DOHH2 (cell line): Measurements from ENCODE around the gene PLA2G12A.

Source experiments
- H3F3A ChIP-seq: fragments of 200-600 bp; sonication (generic), shearing (Covaris generic); 2 replicates; pipeline ENCODE4 v1.6.0; 2016; ENCODE audit warnings: antibody characterized with exemption, mild to moderate bottlenecking; ENCODE audit not compliant: control insufficient read depth, insufficient read depth
- H3K27ac ChIP-seq: fragments of 200-600 bp; sonication (generic); 2 replicates; pipeline ENCODE4 v1.5.1; 2014; ENCODE audit warnings: low read depth, mild to moderate bottlenecking, low read length, moderate library complexity
- H3K27me3 ChIP-seq: fragments of 200-600 bp; sonication (generic); 2 replicates; pipeline ENCODE4 v1.6.1; 2014; ENCODE audit warnings: mild to moderate bottlenecking, low read length, mixed read lengths; ENCODE audit not compliant: control insufficient read depth
- H3K36me3 ChIP-seq: fragments of 200-600 bp; sonication (generic); 2 replicates; pipeline ENCODE4 v1.6.1; 2014; ENCODE audit warnings: mild to moderate bottlenecking, low read length, moderate library complexity, mixed read lengths; ENCODE audit not compliant: control insufficient read depth
- H3K4me1 ChIP-seq: fragments of 200-600 bp; sonication (generic); 2 replicates; pipeline ENCODE4 v1.6.1; 2014; ENCODE audit warnings: mild to moderate bottlenecking, low read length, mixed read lengths; ENCODE audit not compliant: control insufficient read depth
- H3K4me2 ChIP-seq: fragments of 200-600 bp; sonication (generic); 2 replicates; pipeline ENCODE4 v1.6.0; 2014; ENCODE audit warnings: mild to moderate bottlenecking, low read length, moderate library complexity
- H3K4me3 ChIP-seq: fragments of 200-600 bp; sonication (generic); 2 replicates; pipeline ENCODE4 v1.5.1; 2014; ENCODE audit warnings: mild to moderate bottlenecking, low read length, mixed read lengths
- H3K79me2 ChIP-seq: fragments of 200-600 bp; sonication (generic); 2 replicates; pipeline ENCODE4 v1.6.1; 2014; ENCODE audit warnings: mild to moderate bottlenecking, low read length, mixed read lengths; ENCODE audit not compliant: control insufficient read depth
- H3K9me2 ChIP-seq: fragments of 200-600 bp; sonication (generic); replicated peaks from 2 replicates; pipeline ENCODE4 v1.6.1; 2014; ENCODE audit warnings: mild to moderate bottlenecking, low read length, mixed read lengths; ENCODE audit not compliant: control insufficient read depth
- H3K9me3 ChIP-seq: fragments of 200-600 bp; sonication (generic); 2 replicates; pipeline ENCODE4 v1.6.1; 2014; ENCODE audit warnings: antibody characterized with exemption, low read length, mixed read lengths; ENCODE audit not compliant: control insufficient read depth, insufficient read depth
- H4K20me1 ChIP-seq: fragments of 200-600 bp; sonication (generic); 2 replicates; pipeline ENCODE4 v1.6.0; 2014; ENCODE audit warnings: low read depth, mild to moderate bottlenecking, antibody characterized with exemption, low read length, moderate library complexity; ENCODE audit not compliant: control insufficient read depth, insufficient read depth
- CTCF ChIP-seq: fragments of 200-600 bp; sonication (generic); IDR thresholded peaks from one replicate; pipeline ENCODE4 v1.5.1; 2014; ENCODE audit warnings: antibody characterized with exemption, mild to moderate bottlenecking, low read depth, low read length; ENCODE audit not compliant: poor library complexity, severe bottlenecking
- EZH2phosphoT487 ChIP-seq: fragments of 200-600 bp; sonication (generic); IDR thresholded peaks from 2 replicates; pipeline ENCODE4 v1.6.1; 2017; ENCODE audit warnings: borderline replicate concordance, mild to moderate bottlenecking, antibody characterized with exemption, low read length, moderate library complexity, mixed read lengths

Gene PLA2G12A

GRCh38 chr4:109703664-109704361 is 26.1 kb downstream of the PLA2G12A start:
- Histone ChIP-seq H3F3A (peaks cover 6% of the 10 kb centered on the region; the same call in 1 of the 2 replicates), H4K20me1 (no peaks in the 10 kb centered on the region), H3K27me3 (no peaks in the 10 kb centered on the region), H3K79me2 (no peaks in the 10 kb centered on the region), H3K27ac (no peak overlapping the region), H3K36me3 (no peaks in the 10 kb centered on the region), H3K4me2 (peak overlapping the region; percentile 82), H3K4me3 (peak overlapping the region; percentile 84), H3K9me2 (no peaks in the 10 kb centered on the region), H3K9me3 (no peaks in the 10 kb centered on the region), H3K4me1 (peaks cover 20% of the 10 kb centered on the region)
- TF ChIP-seq CTCF (no peak), EZH2phosphoT487 (no peak)

GRCh38 chr4:109702950-109703663 is 26.8 kb downstream of the PLA2G12A start, which contains the start of gene CASP6:
CASP6 (minus strand) TSS chr4:109703445; CDS start chr4:109703395, 50 bp downstream.
- TF ChIP-seq CTCF, result peak; percentile 71
- no peak for TF ChIP-seq EZH2phosphoT487
- no peaks in the 10 kb centered on the region for H3K9me2 ChIP-seq
- H3K4me2 ChIP-seq, result peak within 1 kb of the TSS; percentile 82
- no peaks in the 10 kb centered on the region for H3K27me3 ChIP-seq
- H3K79me2 ChIP-seq, result no peaks in the 10 kb centered on the region
- no peak within 1 kb of the TSS for H3K27ac ChIP-seq
- peaks cover 6% of the 10 kb centered on the region; the same call in 1 of the 2 replicates for H3F3A ChIP-seq
- H3K4me3 ChIP-seq, result peak within 1 kb of the TSS; percentile 84
- H3K36me3 ChIP-seq, result no peaks in the 10 kb centered on the region
- peaks cover 20% of the 10 kb centered on the region for H3K4me1 ChIP-seq
- H3K9me3 ChIP-seq, result no peaks in the 10 kb centered on the region
- H4K20me1 ChIP-seq, result no peaks in the 10 kb centered on the region

GRCh38 chr4:109701566-109702410 is 28.1 kb downstream of the PLA2G12A start:
- Histone ChIP-seq H3K4me3 (peak overlapping the region; percentile 84), H3K79me2 (no peaks in the 10 kb centered on the region), H3K9me3 (no peaks in the 10 kb centered on the region), H3K36me3 (no peaks in the 10 kb centered on the region), H3K4me1 (peaks cover 20% of the 10 kb centered on the region), H3K27ac (no peak overlapping the region), H3K4me2 (peak overlapping the region; percentile 82), H3K9me2 (no peaks in the 10 kb centered on the region), H3K27me3 (no peaks in the 10 kb centered on the region), H3F3A (peaks cover 6% of the 10 kb centered on the region; the same call in 1 of the 2 replicates), H4K20me1 (no peaks in the 10 kb centered on the region)
- TF ChIP-seq CTCF (no peak), EZH2phosphoT487 (no peak)
